Right atrium auricular region (tissue), 2 donors: ENCODE results near the gene ILK. TPM values are rescaled to one million over a fixed set of nuclear protein-coding genes. Genes with fewer than 3 reads are reported as not detected.

Experiments used
- DNase-seq: peaks from one replicate; pipeline ENCODE4 v3.0.0-alpha.2; 2019; ENCODE audit warnings: low spot score
- H3K27ac ChIP-seq, 2 donors: fragments of 200-600 bp; sonication (generic); 1 replicate in 1 of 2; 2 replicates in 1 of 2; pipeline ENCODE4 v1.5.1; 2016 to 2019
- H3K27me3 ChIP-seq, 2 donors: fragments of 200-600 bp; sonication (generic); one replicate each; pipeline versions ENCODE4 v1.5.1 to v1.6.0; 2017 to 2019
- H3K36me3 ChIP-seq: fragments of 200-600 bp; sonication (generic); one replicate; pipeline ENCODE4 v1.5.1; 2016
- H3K4me1 ChIP-seq, 2 donors: fragments of 200-600 bp; sonication (generic); one replicate each; pipeline versions ENCODE4 v1.5.1 to v1.6.0; 2017 to 2019
- H3K4me3 ChIP-seq, 2 donors: fragments of 200-600 bp; sonication (generic); 1 replicate in 1 of 2; 2 replicates in 1 of 2; pipeline ENCODE4 v1.5.1; 2017 to 2019; ENCODE audit warnings: mild to moderate bottlenecking in 1 of 2, moderate library complexity in 1 of 2
- H3K9me3 ChIP-seq, 2 donors: fragments of 200-600 bp; sonication (generic); one replicate each; pipeline ENCODE4 v1.5.1; 2019
- CTCF ChIP-seq, 2 donors: fragments of 200-600 bp; sonication (generic); IDR thresholded peaks; one replicate each; pipeline ENCODE4 v1.5.1; 2019; ENCODE audit warnings: antibody characterized with exemption in 2 of 2
- total RNA-seq, 2 donors: library from RNA; depleted of rRNA; stranded (reverse); fragments of >200 nt; gene quantifications; one replicate each; pipeline ENCODE4 v1.1.0, GENCODE V29; 2016

Gene ILK
- total RNA-seq, 2 donors from 2014 or later = 142 to 193 TPM

DNA sequence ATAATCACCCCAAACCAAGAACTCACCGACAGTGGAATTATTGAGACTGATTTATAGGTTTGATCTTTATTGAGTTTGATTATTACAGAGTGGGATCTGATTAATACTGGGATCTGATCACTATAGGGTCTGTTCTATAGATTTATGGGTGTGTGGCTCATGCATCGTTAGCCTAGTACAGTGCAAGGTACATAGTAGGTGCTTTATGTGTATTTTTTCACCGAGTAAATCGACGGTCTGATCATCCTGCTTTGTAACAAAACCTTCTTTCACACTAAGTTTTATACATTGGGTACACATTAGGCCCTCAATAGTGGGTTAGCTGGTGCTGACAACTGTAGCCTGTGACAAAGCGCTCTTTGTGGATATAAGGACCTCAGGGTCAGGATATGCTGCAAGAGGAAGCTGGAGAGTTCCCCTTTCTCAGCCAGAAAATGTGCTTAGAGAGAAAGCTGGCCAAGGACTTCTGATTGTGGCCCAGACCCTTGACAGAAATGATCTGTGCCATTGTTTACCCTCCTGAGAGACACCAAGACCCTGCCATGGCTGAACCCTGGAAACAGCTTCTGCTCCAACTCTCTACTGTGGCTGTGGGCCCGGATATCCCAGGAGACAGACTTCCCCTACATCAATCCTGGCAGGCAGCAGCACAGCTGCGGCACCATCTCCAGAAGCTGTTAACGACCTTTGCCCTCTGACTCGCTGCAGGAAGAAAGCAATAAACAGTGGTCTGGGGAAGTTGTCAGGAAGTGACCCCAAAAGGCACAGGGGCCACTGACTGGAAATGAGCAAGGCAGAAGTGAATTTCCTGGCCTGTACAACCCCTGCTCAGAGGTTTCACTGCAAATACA, 31.7 kb downstream of the ILK start:
- Histone ChIP-seq H3K36me3 (peaks cover 31% of the 10 kb centered on the region), H3K27ac (peak overlapping the region; percentile 44 to 64), H3K4me1 (peaks cover 0 to 62% of the 10 kb centered on the region in 2 donors)

GRCh38 chr11:6636480-6636879, 32.9 kb downstream of the ILK start:
- no peak for TF ChIP-seq CTCF (IDR thresholded peaks at IDR 0.05)
- no peak overlapping the region for H3K4me3 ChIP-seq
- DNase-seq = no peak
- H3K36me3 ChIP-seq = peaks cover 38% of the 10 kb centered on the region
- H3K27ac ChIP-seq = no peak overlapping the region
- H3K27me3 ChIP-seq = no peaks in the 10 kb centered on the region
- no peaks in the 10 kb centered on the region for H3K9me3 ChIP-seq
- H3K4me1 ChIP-seq = peaks cover 0 to 62% of the 10 kb centered on the region in 2 donors

More for the DNA sequence above, 31.7 kb downstream of the ILK start:
- DNase-seq = no peak
- no peak overlapping the region for H3K4me3 ChIP-seq
- H3K27me3 ChIP-seq = no peaks in the 10 kb centered on the region
- no peaks in the 10 kb centered on the region for H3K9me3 ChIP-seq
- TF ChIP-seq CTCF (IDR thresholded peaks at IDR 0.05) = no peak

GRCh38 chr11:6637871-6638270, 34.3 kb downstream of the ILK start:
- no peak overlapping the region for H3K27ac ChIP-seq
- TF ChIP-seq CTCF (IDR thresholded peaks at IDR 0.05) = no peak
- H3K27me3 ChIP-seq = no peaks in the 10 kb centered on the region
- peaks cover 27% of the 10 kb centered on the region for H3K36me3 ChIP-seq
- H3K9me3 ChIP-seq = no peaks in the 10 kb centered on the region
- H3K4me1 ChIP-seq = peaks cover 0 to 62% of the 10 kb centered on the region in 2 donors
- no peak overlapping the region for H3K4me3 ChIP-seq
- DNase-seq = no peak

DNA sequence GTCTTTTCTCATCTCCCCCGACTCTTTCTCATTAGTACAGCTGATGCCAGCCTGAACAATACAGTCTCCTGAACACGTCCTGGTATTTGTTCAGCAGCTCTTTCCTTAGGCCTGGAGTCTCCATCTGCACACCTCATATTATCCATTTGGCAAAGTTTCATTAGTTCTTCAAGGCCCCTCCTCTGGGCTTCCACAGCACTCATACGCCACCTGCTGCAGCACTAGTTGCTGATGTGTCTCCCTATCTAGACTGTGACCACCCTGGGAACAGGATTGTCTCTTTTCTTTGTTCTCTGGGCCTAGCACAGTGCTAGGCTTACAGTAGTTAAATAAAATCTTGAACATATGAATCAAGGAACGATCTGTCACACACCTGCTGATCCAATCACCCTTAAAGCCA, 34.9 kb downstream of the ILK start:
- Histone ChIP-seq H3K27ac (no peak overlapping the region), H3K4me1 (peaks cover 0 to 57% of the 10 kb centered on the region in 2 donors)

DNA sequence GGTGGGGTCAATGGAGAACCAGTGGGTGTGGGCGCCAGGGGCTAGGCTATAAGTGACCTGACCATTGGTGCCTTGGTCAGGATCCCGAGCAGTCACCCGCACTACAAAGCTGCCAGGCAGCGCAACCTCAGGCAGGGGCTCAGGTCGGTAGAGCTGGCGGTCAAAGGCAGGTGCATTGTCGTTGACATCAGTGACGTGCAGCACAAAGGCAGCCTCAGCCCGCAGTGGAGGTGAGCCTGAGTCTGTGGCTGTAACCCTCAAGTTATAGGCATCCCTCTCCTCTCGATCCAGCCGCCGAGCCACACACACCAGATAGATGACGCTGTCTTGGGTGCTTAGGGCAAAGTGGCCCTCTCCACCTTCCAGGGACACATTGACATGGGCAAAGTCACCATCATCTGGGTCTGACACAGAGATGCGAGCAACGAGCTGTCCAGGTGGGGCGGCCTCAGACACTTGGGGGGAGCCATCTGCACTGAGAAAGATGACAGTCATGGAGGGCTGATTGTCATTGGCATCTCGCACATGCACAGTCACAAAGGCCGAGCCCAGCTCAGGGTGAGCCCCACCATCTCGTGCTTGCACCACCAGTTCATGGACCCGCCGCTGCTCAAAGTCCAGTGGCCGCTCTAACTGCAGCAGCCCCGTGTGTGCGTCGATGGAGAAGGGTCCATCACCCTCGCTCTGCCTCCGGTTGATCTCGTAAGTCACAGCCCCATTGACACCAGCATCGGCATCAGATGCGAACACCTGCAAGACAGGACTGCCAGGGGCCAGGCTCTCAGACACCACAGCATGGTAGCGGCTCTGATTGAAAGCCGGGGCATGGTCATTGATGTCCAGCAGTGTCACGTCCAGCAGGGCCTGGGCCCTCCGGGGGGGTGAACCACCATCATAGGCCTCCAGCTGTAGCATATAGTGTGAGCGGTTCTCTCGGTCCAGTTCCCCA, 36.7 kb downstream of the ILK start:
- no peak for DNase-seq
- Histone ChIP-seq H3K4me3 (no peak overlapping the region), H3K27me3 (no peaks in the 10 kb centered on the region), H3K4me1 (peaks cover 0 to 44% of the 10 kb centered on the region in 2 donors), H3K9me3 (no peaks in the 10 kb centered on the region), H3K27ac (no peak overlapping the region), H3K36me3 (peaks cover 17% of the 10 kb centered on the region)
- no peak for TF ChIP-seq CTCF (IDR thresholded peaks at IDR 0.05)

More for the DNA sequence above, 34.9 kb downstream of the ILK start:
- H3K4me3 ChIP-seq = no peak overlapping the region
- DNase-seq = no peak
- no peaks in the 10 kb centered on the region for H3K27me3 ChIP-seq
- TF ChIP-seq CTCF (IDR thresholded peaks at IDR 0.05) = no peak
- H3K36me3 ChIP-seq = peaks cover 21% of the 10 kb centered on the region
- no peaks in the 10 kb centered on the region for H3K9me3 ChIP-seq
